K562 (cell line): ENCODE data around the gene PSD4. TPM values are rescaled to one million over a fixed set of nuclear protein-coding genes. Genes with fewer than 3 reads are reported as not detected.

Experiments used
- DIDO1 ChIP-seq: fragments of 450-650 bp; IDR thresholded peaks from 2 replicates; pipeline ENCODE4 v1.6.1; 2016; ENCODE audit warnings: low read depth, missing biosample characterization, missing genetic modification characterization
- DPF2 ChIP-seq: fragments of 450-650 bp; IDR thresholded peaks from 2 replicates; pipeline ENCODE4 v1.6.1; 2016
- EGR1 ChIP-seq: fragments of 450-650 bp; conservative IDR thresholded peaks from 2 replicates; pipeline ENCODE4 v1.6.1; 2017; ENCODE audit warnings: mild to moderate bottlenecking
- ETV1 ChIP-seq: fragments of 450-650 bp; conservative IDR thresholded peaks from 2 replicates; pipeline ENCODE4 v1.6.1; 2016; ENCODE audit warnings: missing genetic modification characterization, control low read depth, low read depth, missing compliant biosample characterization
- ETV5 ChIP-seq: sonication (generic); formaldehyde crosslinking; IDR thresholded peaks from 2 replicates; pipeline ENCODE4 v1.4.0; 2020; ENCODE audit warnings: low read depth, mild to moderate bottlenecking, missing genetic modification reagents
- TRIM24 ChIP-seq, 2 experiments: fragments of 450-650 bp; IDR thresholded peaks; 2 replicates each; pipeline ENCODE4 v1.6.1; 2016
- ZBTB7A ChIP-seq: IDR thresholded peaks from 2 replicates; pipeline ENCODE4 v1.6.1; 2011; ENCODE audit warnings: low read depth, mild to moderate bottlenecking, low read length, moderate library complexity, borderline replicate concordance; ENCODE audit not compliant: control insufficient read depth
- ZNF253 ChIP-seq: fragments of 250-450 bp; sonication (Bioruptor Pico); conservative IDR thresholded peaks from 2 replicates; pipeline ENCODE4 v1.6.1; 2021; ENCODE audit warnings: mild to moderate bottlenecking
- polyA plus RNA-seq, 8 experiments: library from polyadenylated mRNA; depleted of rRNA in 4 of 8; stranded (reverse) in 5 of 8; unstranded in 3 of 8; fragments of >200 nt; fragmentation: Nextera tagmentation in 2 of 8; fragmentation: Illumina TruSeq in 1 of 8; extraction: Ambion mirVana in 2 of 8; extraction: Trizol in 1 of 8; gene quantifications; 2 replicates each; pipeline versions ENCODE4 v1.2.1 to v1.2.3, GENCODE V29; 2011 to 2014; ENCODE audit warnings: inconsistent platforms in 1 of 8, missing spikeins in 1 of 8
- total RNA-seq, 7 experiments: library from RNA; depleted of rRNA in 6 of 7; stranded (reverse); fragments of >200 nt in 6 of 7; fragmentation: Illumina TruSeq in 2 of 7; extraction: Trizol in 2 of 7; gene quantifications; 2 replicates each; pipeline versions ENCODE4 v1.2.1 to v1.2.3, GENCODE V29; 2011 to 2021; ENCODE audit warnings: low replicate concordance in 1 of 7
- TF ChIP-seq, protein P1 (sequence below), 2 experiments: fragments of 450-650 bp in 1 of 2; sonication (generic) in 1 of 2; formaldehyde crosslinking in 1 of 2; IDR thresholded peaks in 1 of 2; conservative IDR thresholded peaks in 1 of 2; 2 replicates each; pipeline versions ENCODE4 v1.6.1 to v1.8.1; 2016 to 2023; ENCODE audit warnings: mild to moderate bottlenecking in 2 of 2, moderate library complexity in 2 of 2, inconsistent platforms in 1 of 2, missing genetic modification reagents in 1 of 2
- TF ChIP-seq, protein P2 (sequence below): fragments of 200-800 bp; sonication (Bioruptor generic); IDR thresholded peaks from 2 replicates; pipeline ENCODE4 v1.6.1; 2017; ENCODE audit warnings: missing genetic modification characterization, missing compliant biosample characterization
- TF ChIP-seq, protein P3 (sequence below), 3 experiments: fragments of 200-800 bp in 1 of 3; fragments of 250-450 bp in 1 of 3; fragments of 450-650 bp in 1 of 3; sonication (Bioruptor Pico) in 1 of 3; sonication (Bioruptor generic) in 1 of 3; formaldehyde crosslinking in 1 of 3; IDR thresholded peaks; 2 replicates each; pipeline versions ENCODE4 v1.6.1 to v1.8.0; 2016 to 2022; ENCODE audit warnings: mild to moderate bottlenecking in 2 of 3, missing genetic modification characterization in 2 of 3, missing compliant biosample characterization in 1 of 3, moderate library complexity in 1 of 3

Gene PSD4
- total and polyA plus RNA-seq, 9 of the 15 experiments (the other 6 are each of a cell fraction or from before 2014, with no cell fraction given), result 0.46 to 54.0 (median 20.8) TPM

DNA sequence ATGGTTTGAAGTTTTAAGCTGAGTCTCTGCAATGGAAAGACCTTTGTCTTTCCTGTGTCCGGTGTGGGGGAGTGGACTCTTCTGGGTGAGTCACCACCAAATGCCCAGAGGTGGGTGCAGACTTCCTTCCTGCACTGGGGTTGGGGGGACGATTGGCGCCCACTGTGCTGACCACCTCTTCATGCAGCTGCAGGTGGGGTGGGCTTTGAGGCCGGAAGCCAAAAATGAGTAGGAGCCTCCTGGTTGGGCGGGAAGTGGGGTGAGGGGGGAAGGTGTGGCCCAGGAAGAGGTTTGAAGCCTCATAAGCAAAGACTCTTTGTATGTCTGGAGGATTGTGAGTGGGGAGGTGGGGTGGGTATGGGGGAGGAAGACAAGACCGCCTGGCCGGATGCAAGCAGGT is 77.3 kb downstream of the PSD4 start (continued):
- TF ChIP-seq EGR1, result peak; percentile 79
- TF ChIP-seq TRIM24 (IDR thresholded peaks at IDR 0.05), result 0 out of 4 replicates have a peak, but pooled peaks of 1 of the 2 experiments have one; percentile 17
- TF ChIP-seq, protein P1, sequence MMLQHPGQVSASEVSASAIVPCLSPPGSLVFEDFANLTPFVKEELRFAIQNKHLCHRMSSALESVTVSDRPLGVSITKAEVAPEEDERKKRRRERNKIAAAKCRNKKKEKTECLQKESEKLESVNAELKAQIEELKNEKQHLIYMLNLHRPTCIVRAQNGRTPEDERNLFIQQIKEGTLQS (IDR thresholded peaks at IDR 0.05), result peak; percentile 82
- TF ChIP-seq, protein P1 (CRISPR knock-in tag; conservative IDR thresholded peaks at IDR 0.05), result no peak
- TF ChIP-seq ZBTB7A, result peak; percentile 82
- TF ChIP-seq, protein P2, sequence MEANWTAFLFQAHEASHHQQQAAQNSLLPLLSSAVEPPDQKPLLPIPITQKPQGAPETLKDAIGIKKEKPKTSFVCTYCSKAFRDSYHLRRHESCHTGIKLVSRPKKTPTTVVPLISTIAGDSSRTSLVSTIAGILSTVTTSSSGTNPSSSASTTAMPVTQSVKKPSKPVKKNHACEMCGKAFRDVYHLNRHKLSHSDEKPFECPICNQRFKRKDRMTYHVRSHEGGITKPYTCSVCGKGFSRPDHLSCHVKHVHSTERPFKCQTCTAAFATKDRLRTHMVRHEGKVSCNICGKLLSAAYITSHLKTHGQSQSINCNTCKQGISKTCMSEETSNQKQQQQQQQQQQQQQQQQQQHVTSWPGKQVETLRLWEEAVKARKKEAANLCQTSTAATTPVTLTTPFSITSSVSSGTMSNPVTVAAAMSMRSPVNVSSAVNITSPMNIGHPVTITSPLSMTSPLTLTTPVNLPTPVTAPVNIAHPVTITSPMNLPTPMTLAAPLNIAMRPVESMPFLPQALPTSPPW (CRISPR knock-in tag), result 0 out of 2 replicates have a peak, but pooled peaks have one; percentile 37
- peak; percentile 84 for TF ChIP-seq DPF2
- TF ChIP-seq DIDO1 (tag), result no peak
- TF ChIP-seq ZNF253, result no peak
- TF ChIP-seq ETV5 (CRISPR knock-in tag), result 0 out of 2 replicates have a peak, but pooled peaks have one; percentile 50
- TF ChIP-seq ETV1 (tag), result peak; percentile 70
- TF ChIP-seq, protein P3, sequence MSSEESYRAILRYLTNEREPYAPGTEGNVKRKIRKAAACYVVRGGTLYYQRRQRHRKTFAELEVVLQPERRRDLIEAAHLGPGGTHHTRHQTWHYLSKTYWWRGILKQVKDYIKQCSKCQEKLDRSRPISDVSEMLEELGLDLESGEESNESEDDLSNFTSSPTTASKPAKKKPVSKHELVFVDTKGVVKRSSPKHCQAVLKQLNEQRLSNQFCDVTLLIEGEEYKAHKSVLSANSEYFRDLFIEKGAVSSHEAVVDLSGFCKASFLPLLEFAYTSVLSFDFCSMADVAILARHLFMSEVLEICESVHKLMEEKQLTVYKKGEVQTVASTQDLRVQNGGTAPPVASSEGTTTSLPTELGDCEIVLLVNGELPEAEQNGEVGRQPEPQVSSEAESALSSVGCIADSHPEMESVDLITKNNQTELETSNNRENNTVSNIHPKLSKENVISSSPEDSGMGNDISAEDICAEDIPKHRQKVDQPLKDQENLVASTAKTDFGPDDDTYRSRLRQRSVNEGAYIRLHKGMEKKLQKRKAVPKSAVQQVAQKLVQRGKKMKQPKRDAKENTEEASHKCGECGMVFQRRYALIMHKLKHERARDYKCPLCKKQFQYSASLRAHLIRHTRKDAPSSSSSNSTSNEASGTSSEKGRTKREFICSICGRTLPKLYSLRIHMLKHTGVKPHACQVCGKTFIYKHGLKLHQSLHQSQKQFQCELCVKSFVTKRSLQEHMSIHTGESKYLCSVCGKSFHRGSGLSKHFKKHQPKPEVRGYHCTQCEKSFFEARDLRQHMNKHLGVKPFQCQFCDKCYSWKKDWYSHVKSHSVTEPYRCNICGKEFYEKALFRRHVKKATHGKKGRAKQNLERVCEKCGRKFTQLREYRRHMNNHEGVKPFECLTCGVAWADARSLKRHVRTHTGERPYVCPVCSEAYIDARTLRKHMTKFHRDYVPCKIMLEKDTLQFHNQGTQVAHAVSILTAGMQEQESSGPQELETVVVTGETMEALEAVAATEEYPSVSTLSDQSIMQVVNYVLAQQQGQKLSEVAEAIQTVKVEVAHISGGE (CRISPR knock-in tag; IDR thresholded peaks at IDR 0.05), result no peak
